MM.1S (cell line): ENCODE data around the gene AP2S1.
"Not testable (repeated sequence)": the region's sequence is repeated elsewhere in the genome, so short reads cannot be mapped to it uniquely, and the experiment has no call there.

ENCODE experiments used
- DNase-seq: peaks from one replicate; pipeline ENCODE4 v3.0.0-alpha.2; 2015
- H2AFZ ChIP-seq: fragments of 300-600 bp; sonication (generic); 2 replicates; pipeline ENCODE4 v1.6.0; 2016; ENCODE audit warnings: antibody characterized with exemption, low read length
- H3F3A ChIP-seq: fragments of 300-600 bp; sonication (generic); 2 replicates; pipeline ENCODE4 v1.6.1; 2016; ENCODE audit warnings: mild to moderate bottlenecking, antibody characterized with exemption, low read length, moderate library complexity, mixed read lengths; ENCODE audit not compliant: insufficient read depth
- H3K27ac ChIP-seq: fragments of 300-600 bp; sonication (generic); 2 replicates; pipeline ENCODE4 v1.5.1; 2016; ENCODE audit warnings: mild to moderate bottlenecking, low read length
- H3K27me3 ChIP-seq: fragments of 300-600 bp; sonication (generic); replicated peaks from 2 replicates; pipeline ENCODE4 v1.6.0; 2016; ENCODE audit warnings: low read length; ENCODE audit not compliant: insufficient read depth
- H3K36me3 ChIP-seq: fragments of 300-600 bp; sonication (generic); replicated peaks from 2 replicates; pipeline ENCODE4 v1.6.1; 2016; ENCODE audit warnings: mild to moderate bottlenecking, low read length, mixed read lengths; ENCODE audit not compliant: insufficient read depth
- H3K4me1 ChIP-seq: fragments of 300-600 bp; sonication (generic); 2 replicates; pipeline ENCODE4 v1.6.1; 2016; ENCODE audit warnings: low read length, mixed read lengths
- H3K4me2 ChIP-seq: fragments of 300-600 bp; sonication (generic); 2 replicates; pipeline ENCODE4 v1.6.0; 2016; ENCODE audit warnings: low read depth, low read length
- H3K4me3 ChIP-seq: fragments of 300-600 bp; sonication (generic); 2 replicates; pipeline ENCODE4 v1.5.1; 2016; ENCODE audit warnings: low read length, mixed read lengths
- H3K79me2 ChIP-seq: fragments of 300-600 bp; sonication (generic); 2 replicates; pipeline ENCODE4 v1.6.1; 2016; ENCODE audit warnings: mixed run types, low read length, mixed read lengths
- H3K9ac ChIP-seq: fragments of 300-600 bp; sonication (generic); 2 replicates; pipeline ENCODE4 v1.6.1; 2016; ENCODE audit warnings: low read length, mixed read lengths
- H3K9me2 ChIP-seq: fragments of 300-600 bp; sonication (generic); replicated peaks from 2 replicates; pipeline ENCODE4 v1.6.1; 2016; ENCODE audit warnings: mild to moderate bottlenecking, low read length, mixed read lengths; ENCODE audit not compliant: insufficient read depth
- H3K9me3 ChIP-seq: fragments of 300-600 bp; sonication (generic); replicated peaks from 2 replicates; pipeline ENCODE4 v1.6.1; 2016; ENCODE audit warnings: mild to moderate bottlenecking, low read length, mixed read lengths; ENCODE audit not compliant: insufficient read depth
- H4K20me1 ChIP-seq: fragments of 300-600 bp; sonication (generic); 2 replicates; pipeline ENCODE4 v1.6.1; 2016; ENCODE audit warnings: mild to moderate bottlenecking, low read length, moderate library complexity, mixed read lengths; ENCODE audit not compliant: insufficient read depth
- EZH2 ChIP-seq: fragments of 300-600 bp; sonication (generic); optimal IDR thresholded peaks from 2 replicates; pipeline ENCODE3; 2017; ENCODE audit warnings: low read depth, mild to moderate bottlenecking, antibody characterized with exemption, low read length, mixed read lengths
- EZH2phosphoT487 ChIP-seq: fragments of 300-600 bp; sonication (generic); IDR thresholded peaks from 2 replicates; pipeline ENCODE4 v1.6.1; 2018; ENCODE audit warnings: antibody characterized with exemption, low read length
- TF ChIP-seq, protein P1 (sequence below): fragments of 300-600 bp; sonication (generic); IDR thresholded peaks from 2 replicates; pipeline ENCODE4 v1.5.1; 2016; ENCODE audit warnings: antibody characterized with exemption, low read length, mixed read lengths

Gene AP2S1

DNA sequence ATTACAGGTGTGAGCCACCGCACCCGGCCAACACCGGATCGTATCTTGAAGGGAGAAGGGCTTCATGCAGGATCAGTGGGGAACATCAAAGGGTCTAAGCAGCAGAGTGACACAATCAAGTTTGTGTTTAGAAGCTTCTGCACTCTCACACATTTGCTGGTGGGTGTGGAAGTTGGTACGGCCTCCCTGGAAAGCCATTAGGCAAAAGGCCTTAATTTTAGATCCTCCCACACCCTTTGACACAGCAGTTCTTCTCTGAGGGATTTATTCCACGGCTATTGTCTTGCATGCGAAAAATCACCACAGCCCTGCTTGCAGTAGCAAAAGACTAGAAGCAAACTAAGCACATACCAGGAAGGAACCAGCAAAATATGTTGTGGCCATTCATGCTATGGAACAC lies 44.0 kb downstream of the AP2S1 start:
- no peak for DNase-seq
- TF ChIP-seq, protein P1, sequence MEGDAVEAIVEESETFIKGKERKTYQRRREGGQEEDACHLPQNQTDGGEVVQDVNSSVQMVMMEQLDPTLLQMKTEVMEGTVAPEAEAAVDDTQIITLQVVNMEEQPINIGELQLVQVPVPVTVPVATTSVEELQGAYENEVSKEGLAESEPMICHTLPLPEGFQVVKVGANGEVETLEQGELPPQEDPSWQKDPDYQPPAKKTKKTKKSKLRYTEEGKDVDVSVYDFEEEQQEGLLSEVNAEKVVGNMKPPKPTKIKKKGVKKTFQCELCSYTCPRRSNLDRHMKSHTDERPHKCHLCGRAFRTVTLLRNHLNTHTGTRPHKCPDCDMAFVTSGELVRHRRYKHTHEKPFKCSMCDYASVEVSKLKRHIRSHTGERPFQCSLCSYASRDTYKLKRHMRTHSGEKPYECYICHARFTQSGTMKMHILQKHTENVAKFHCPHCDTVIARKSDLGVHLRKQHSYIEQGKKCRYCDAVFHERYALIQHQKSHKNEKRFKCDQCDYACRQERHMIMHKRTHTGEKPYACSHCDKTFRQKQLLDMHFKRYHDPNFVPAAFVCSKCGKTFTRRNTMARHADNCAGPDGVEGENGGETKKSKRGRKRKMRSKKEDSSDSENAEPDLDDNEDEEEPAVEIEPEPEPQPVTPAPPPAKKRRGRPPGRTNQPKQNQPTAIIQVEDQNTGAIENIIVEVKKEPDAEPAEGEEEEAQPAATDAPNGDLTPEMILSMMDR, result no peak
- TF ChIP-seq EZH2, result no peak
- H3K4me2 ChIP-seq, result no peak overlapping the region
- no peak overlapping the region for H3K27ac ChIP-seq
- no peak overlapping the region for H2AFZ ChIP-seq
- no peaks in the 10 kb centered on the region for H4K20me1 ChIP-seq
- no peaks in the 10 kb centered on the region for H3K9me2 ChIP-seq
- no peak overlapping the region for H3K4me3 ChIP-seq
- H3K36me3 ChIP-seq, result no peaks in the 10 kb centered on the region
- H3K4me1 ChIP-seq, result no peaks in the 10 kb centered on the region
- H3F3A ChIP-seq, result no peaks in the 10 kb centered on the region
- no peaks in the 10 kb centered on the region for H3K9me3 ChIP-seq
- H3K27me3 ChIP-seq, result no peaks in the 10 kb centered on the region
- no peak overlapping the region for H3K9ac ChIP-seq
- no peaks in the 10 kb centered on the region for H3K79me2 ChIP-seq

DNA sequence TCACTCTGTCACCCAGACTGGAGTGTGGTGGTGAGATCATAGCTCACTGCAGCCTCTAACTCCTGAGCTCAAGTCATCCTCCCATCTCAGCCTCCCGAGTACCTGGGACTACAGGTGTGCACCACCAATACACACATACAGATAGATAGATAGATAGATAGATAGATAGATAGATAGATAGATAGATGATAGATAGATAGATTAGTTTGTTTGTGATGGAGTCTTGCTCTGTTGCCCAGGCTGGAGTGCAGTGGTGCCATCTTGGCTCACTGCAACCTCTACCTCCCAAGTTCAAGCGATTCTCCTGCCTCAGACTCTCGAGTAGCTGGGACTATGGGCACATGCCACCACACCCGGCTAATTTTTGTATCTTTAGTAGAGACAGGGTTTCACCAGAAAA lies 46.2 kb downstream of the AP2S1 start:
- H3K9me2 ChIP-seq, H2AFZ ChIP-seq, H3K27me3 ChIP-seq, H3K9me3 ChIP-seq, H3K79me2 ChIP-seq, H3K4me2 ChIP-seq, H3F3A ChIP-seq, DNase-seq, H3K4me3 ChIP-seq, H3K9ac ChIP-seq, H3K4me1 ChIP-seq, H3K27ac ChIP-seq, H3K36me3 ChIP-seq, H4K20me1 ChIP-seq: not testable (repeated sequence)

DNA sequence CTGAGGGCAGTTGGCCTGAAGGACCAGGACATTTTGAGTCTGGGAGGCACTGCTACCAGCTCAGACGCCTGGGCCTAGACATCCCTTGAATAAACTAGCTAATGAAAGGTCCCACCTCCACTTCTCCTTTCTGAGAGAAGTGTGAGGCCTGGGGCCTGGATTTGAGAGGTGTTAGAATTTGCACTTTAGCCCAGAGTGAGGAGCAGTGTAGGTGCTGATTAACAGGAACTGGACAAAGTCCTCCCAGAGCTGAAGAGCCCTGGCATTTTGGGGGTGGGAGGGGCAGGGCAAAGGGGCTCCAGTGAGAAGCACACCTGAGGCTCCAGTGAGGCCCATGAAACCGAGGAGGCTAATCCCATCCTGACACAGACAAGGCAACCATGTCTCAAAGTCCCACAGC lies 47.1 kb downstream of the AP2S1 start:
- H3K36me3 ChIP-seq, result no peaks in the 10 kb centered on the region
- H3K27me3 ChIP-seq, result no peaks in the 10 kb centered on the region
- no peak overlapping the region for H3K4me3 ChIP-seq
- H3K9ac ChIP-seq, result no peak overlapping the region
- no peaks in the 10 kb centered on the region for H3K9me2 ChIP-seq
- H3K4me2 ChIP-seq, result no peak overlapping the region
- no peaks in the 10 kb centered on the region for H3K4me1 ChIP-seq
- DNase-seq, result no peak
- H3K27ac ChIP-seq, result no peak overlapping the region
- H3K79me2 ChIP-seq, result no peaks in the 10 kb centered on the region
- no peaks in the 10 kb centered on the region for H3K9me3 ChIP-seq
- no peak overlapping the region for H2AFZ ChIP-seq
- TF ChIP-seq EZH2phosphoT487 (no peak), EZH2 (no peak)
- TF ChIP-seq, protein P1, result no peak
- no peaks in the 10 kb centered on the region for H3F3A ChIP-seq
- no peaks in the 10 kb centered on the region for H4K20me1 ChIP-seq

DNA sequence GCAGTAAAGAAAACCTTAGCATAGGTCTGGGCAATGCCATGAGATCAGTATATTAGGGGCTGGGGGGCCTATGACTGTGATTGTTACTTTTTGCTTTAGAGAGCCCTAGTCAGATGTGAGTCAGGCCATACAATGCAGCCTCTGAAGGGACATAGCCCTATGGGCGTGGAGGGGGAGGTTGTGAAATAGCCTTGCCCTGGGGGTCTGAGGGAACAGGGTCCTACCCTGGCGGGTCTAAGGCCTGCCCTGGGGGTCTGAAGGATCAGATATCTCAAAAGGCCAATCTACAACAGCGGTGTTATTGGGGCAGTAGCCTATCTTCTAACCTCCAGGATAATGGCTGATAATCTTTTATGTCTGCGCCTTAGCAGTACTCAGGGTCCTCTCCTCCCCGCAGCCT lies 48.5 kb downstream of the AP2S1 start:
- no peaks in the 10 kb centered on the region for H3F3A ChIP-seq
- H3K9me2 ChIP-seq, result no peaks in the 10 kb centered on the region
- DNase-seq, result no peak
- H3K27ac ChIP-seq, result no peak overlapping the region
- H3K4me3 ChIP-seq, result no peak overlapping the region
- no peak overlapping the region for H3K4me2 ChIP-seq
- no peaks in the 10 kb centered on the region for H3K4me1 ChIP-seq
- no peak overlapping the region for H2AFZ ChIP-seq
- TF ChIP-seq, protein P1, result no peak
- no peak for TF ChIP-seq EZH2phosphoT487
- TF ChIP-seq EZH2, result no peak
- no peaks in the 10 kb centered on the region for H4K20me1 ChIP-seq
- no peaks in the 10 kb centered on the region for H3K9me3 ChIP-seq
- H3K27me3 ChIP-seq, result no peaks in the 10 kb centered on the region
- H3K9ac ChIP-seq, result no peak overlapping the region
- H3K79me2 ChIP-seq, result no peaks in the 10 kb centered on the region
- H3K36me3 ChIP-seq, result no peaks in the 10 kb centered on the region
